ENCODE measurements around the gene LOXHD1. TPM values are rescaled to one million over a fixed set of nuclear protein-coding genes. Genes with fewer than 3 reads are reported as not detected.

The LOXHD1 gene
- total RNA-seq, 1 experiment from 2014 or later = not detected

GRCh38 chr18:46437061-46437460 lies 220.0 kb downstream of the LOXHD1 start:
- Mint-ChIP-seq H3K9me3 (ENCODE audit: unreplicated experiment) (no peaks in the 10 kb centered on the region), H3K27ac (ENCODE audit: unreplicated experiment) (no peak overlapping the region), H3K4me1 (ENCODE audit: low read depth, unreplicated experiment) (peaks cover 1% of the 10 kb centered on the region), H3K36me3 (ENCODE audit: insufficient read depth, unreplicated experiment) (no peaks in the 10 kb centered on the region), H3K4me3 (ENCODE audit: unreplicated experiment) (no peak overlapping the region), H3K27me3 (ENCODE audit: insufficient read depth, unreplicated experiment) (peaks cover 2% of the 10 kb centered on the region)
- no peaks in the 10 kb centered on the region for H3K4me1 ChIP-seq
- intact Hi-C loops (cut with micrococcal nuclease; ENCODE audit: unreplicated experiment) = no loop called here
- H3K36me3 ChIP-seq (ENCODE audit: control insufficient read depth, insufficient read depth, low read length) = no peaks in the 10 kb centered on the region
- no peak for DNase-seq
- H3K27me3 ChIP-seq (replicated peaks; ENCODE audit: control insufficient read depth, insufficient read depth, low read length) = no peaks in the 10 kb centered on the region
- BruUV-seq (replicated peaks) = no TSS peak
- no peak for TF ChIP-seq CTCF (IDR thresholded peaks at IDR 0.05; ENCODE audit: insufficient read depth in 1 of 2, low read depth in 1 of 2, low read length in 1 of 2, severe bottlenecking in 1 of 2, unreplicated experiment in 1 of 2)
- CTCF ChIA-PET = no interaction called here
- POLR2A ChIA-PET = no interaction called here
- no peaks in the 10 kb centered on the region for H3K9me3 ChIP-seq
- H3K4me3 ChIP-seq (ENCODE audit: low read depth, low read length) = no peak overlapping the region

- ChIA-PET CTCF (no interaction called here), POLR2A (no interaction called here)
- H3K4me3 Mint-ChIP-seq (ENCODE audit: unreplicated experiment) = no peak overlapping the region
- Histone ChIP-seq H3K36me3 (ENCODE audit: control insufficient read depth, insufficient read depth, low read length) (no peaks in the 10 kb centered on the region), H3K4me3 (ENCODE audit: low read depth, low read length) (no peak overlapping the region), H3K27me3 (replicated peaks; ENCODE audit: control insufficient read depth, insufficient read depth, low read length) (no peaks in the 10 kb centered on the region), H3K9me3 (no peaks in the 10 kb centered on the region), H3K4me1 (no peaks in the 10 kb centered on the region)
- H3K27ac Mint-ChIP-seq (ENCODE audit: unreplicated experiment) = no peak overlapping the region
- no peak for TF ChIP-seq CTCF (IDR thresholded peaks at IDR 0.05; ENCODE audit: insufficient read depth in 1 of 2, low read depth in 1 of 2, low read length in 1 of 2, severe bottlenecking in 1 of 2, unreplicated experiment in 1 of 2)
- no peak for DNase-seq
- intact Hi-C loops (cut with micrococcal nuclease; ENCODE audit: unreplicated experiment) = no loop called here
- H3K4me1 Mint-ChIP-seq (ENCODE audit: low read depth, unreplicated experiment) = peaks cover 6% of the 10 kb centered on the region
- H3K36me3 Mint-ChIP-seq (ENCODE audit: insufficient read depth, unreplicated experiment) = no peaks in the 10 kb centered on the region
- no TSS peak for BruUV-seq (replicated peaks)
- H3K27me3 Mint-ChIP-seq (ENCODE audit: insufficient read depth, unreplicated experiment) = peaks cover 2% of the 10 kb centered on the region
- H3K9me3 Mint-ChIP-seq (ENCODE audit: unreplicated experiment) = no peaks in the 10 kb centered on the region
These were observed 220.4 kb downstream of the LOXHD1 start for GRCh38 chr18:46436621-46437020.

- intact Hi-C loops (cut with micrococcal nuclease; ENCODE audit: unreplicated experiment) = no loop called here
- H3K27me3 ChIP-seq (replicated peaks; ENCODE audit: control insufficient read depth, insufficient read depth, low read length) = no peaks in the 10 kb centered on the region
- DNase-seq = no peak
- Mint-ChIP-seq H3K27me3 (ENCODE audit: insufficient read depth, unreplicated experiment) (peaks cover 8% of the 10 kb centered on the region), H3K9me3 (ENCODE audit: unreplicated experiment) (no peaks in the 10 kb centered on the region), H3K36me3 (ENCODE audit: insufficient read depth, unreplicated experiment) (no peaks in the 10 kb centered on the region), H3K4me3 (ENCODE audit: unreplicated experiment) (no peak overlapping the region), H3K27ac (ENCODE audit: unreplicated experiment) (no peak overlapping the region), H3K4me1 (ENCODE audit: low read depth, unreplicated experiment) (peaks cover 6% of the 10 kb centered on the region)
- H3K4me3 ChIP-seq (ENCODE audit: low read depth, low read length) = no peak overlapping the region
- POLR2A ChIA-PET = no interaction called here
- no peaks in the 10 kb centered on the region for H3K36me3 ChIP-seq (ENCODE audit: control insufficient read depth, insufficient read depth, low read length)
- H3K4me1 ChIP-seq = no peaks in the 10 kb centered on the region
- BruUV-seq (replicated peaks) = no TSS peak
- no peaks in the 10 kb centered on the region for H3K9me3 ChIP-seq
- CTCF ChIA-PET = no interaction called here
- TF ChIP-seq CTCF (IDR thresholded peaks at IDR 0.05; ENCODE audit: insufficient read depth in 1 of 2, low read depth in 1 of 2, low read length in 1 of 2, severe bottlenecking in 1 of 2, unreplicated experiment in 1 of 2) = no peak
These were observed 222.0 kb downstream of the LOXHD1 start for GRCh38 chr18:46435031-46435430.

All from Caco-2 (cell line).